ENCODE data around the gene APOM. TPM values are rescaled to one million over a fixed set of nuclear protein-coding genes. Genes with fewer than 3 reads are reported as not detected.

APOM gene
- total RNA-seq, 1 experiment from 2014 or later = 2.5 TPM

DNA sequence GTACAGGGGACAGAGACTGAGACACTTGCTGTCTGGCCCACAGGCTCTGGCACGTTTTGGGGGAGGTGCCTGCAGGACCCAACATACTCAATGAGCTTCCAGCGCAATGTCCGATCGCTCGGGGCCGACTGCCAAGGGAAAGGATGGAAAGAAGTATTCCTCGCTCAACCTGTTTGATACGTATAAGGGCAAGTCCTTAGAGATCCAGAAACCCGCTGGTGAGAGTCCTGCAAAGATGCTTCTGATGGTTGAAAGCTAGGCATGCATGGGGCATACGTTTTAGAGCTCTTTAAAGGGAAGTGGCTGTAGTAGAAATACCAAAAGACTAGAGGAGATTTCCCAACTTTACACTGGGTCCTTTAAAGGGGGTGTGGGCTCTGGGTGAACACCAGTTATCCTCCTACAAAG is 33.0 kb upstream of the APOM start:
- Histone ChIP-seq H3K27ac (ENCODE audit: low read depth, low read length, poor library complexity, severe bottlenecking) (peak overlapping the region; percentile 99), H3K4me1 (ENCODE audit: insufficient read depth, low read length, poor library complexity, severe bottlenecking) (peaks cover 11% of the 10 kb centered on the region), H3K9me3 (ENCODE audit: low read depth, low read length, poor library complexity, severe bottlenecking) (no peaks in the 10 kb centered on the region), H3K27me3 (replicated peaks; ENCODE audit: insufficient read depth, low read depth, low read length, poor library complexity) (no peaks in the 10 kb centered on the region), H3K4me3 (ENCODE audit: low read depth, low read length, poor library complexity, severe bottlenecking) (peak overlapping the region; percentile 76), H3K36me3 (ENCODE audit: insufficient read depth, low read length, poor library complexity, severe bottlenecking) (peaks cover 62% of the 10 kb centered on the region)
- no peak for TF ChIP-seq EZH2 (IDR thresholded peaks at IDR 0.05; ENCODE audit: borderline replicate concordance, low read depth, low read length, poor library complexity, severe bottlenecking)
- TF ChIP-seq, protein P1, sequence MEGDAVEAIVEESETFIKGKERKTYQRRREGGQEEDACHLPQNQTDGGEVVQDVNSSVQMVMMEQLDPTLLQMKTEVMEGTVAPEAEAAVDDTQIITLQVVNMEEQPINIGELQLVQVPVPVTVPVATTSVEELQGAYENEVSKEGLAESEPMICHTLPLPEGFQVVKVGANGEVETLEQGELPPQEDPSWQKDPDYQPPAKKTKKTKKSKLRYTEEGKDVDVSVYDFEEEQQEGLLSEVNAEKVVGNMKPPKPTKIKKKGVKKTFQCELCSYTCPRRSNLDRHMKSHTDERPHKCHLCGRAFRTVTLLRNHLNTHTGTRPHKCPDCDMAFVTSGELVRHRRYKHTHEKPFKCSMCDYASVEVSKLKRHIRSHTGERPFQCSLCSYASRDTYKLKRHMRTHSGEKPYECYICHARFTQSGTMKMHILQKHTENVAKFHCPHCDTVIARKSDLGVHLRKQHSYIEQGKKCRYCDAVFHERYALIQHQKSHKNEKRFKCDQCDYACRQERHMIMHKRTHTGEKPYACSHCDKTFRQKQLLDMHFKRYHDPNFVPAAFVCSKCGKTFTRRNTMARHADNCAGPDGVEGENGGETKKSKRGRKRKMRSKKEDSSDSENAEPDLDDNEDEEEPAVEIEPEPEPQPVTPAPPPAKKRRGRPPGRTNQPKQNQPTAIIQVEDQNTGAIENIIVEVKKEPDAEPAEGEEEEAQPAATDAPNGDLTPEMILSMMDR (conservative IDR thresholded peaks at IDR 0.05; ENCODE audit: low read depth, low read length) = no peak
- ChIA-PET CTCF (no interaction called here), POLR2A (ENCODE audit: low non-redundant PET) (interaction anchor here (0.5 to 0.6 kb wide), 2 partner anchors 13 to 214 kb away, joined by 3 read pairs; no protein-coding TSS in a partner anchor)
- intact Hi-C loops (cut with micrococcal nuclease; ENCODE audit: unreplicated experiment) = loop anchor here (5.0 kb wide), 1 partner anchor 40 kb away; the partner anchor contains the start of genes C6orf47 and GPANK1
- no peak for DNase-seq (ENCODE audit: low spot score)
- BruUV-seq (replicated peaks) = no TSS peak

DNA sequence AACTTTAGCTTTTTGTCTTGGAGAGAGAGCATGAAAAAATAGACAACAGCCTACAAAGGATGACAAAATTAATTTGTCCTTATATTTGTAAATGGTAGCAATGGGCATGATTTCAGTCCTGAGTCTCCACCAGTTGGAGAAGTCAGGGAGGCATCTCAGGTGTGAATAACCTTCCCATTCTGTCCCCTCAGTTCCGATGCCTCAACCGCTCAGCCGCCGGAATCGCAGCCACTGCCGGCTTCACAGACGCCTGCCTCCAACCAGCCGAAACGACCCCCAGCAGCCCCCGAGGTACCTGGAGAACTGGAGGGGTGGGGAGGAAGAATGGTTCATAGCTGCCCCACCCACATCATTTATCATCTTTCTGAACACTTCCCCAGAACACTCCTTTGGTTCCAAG is 31.6 kb upstream of the APOM start:
- Histone ChIP-seq H3K4me1 (ENCODE audit: insufficient read depth, low read length, poor library complexity, severe bottlenecking) (peaks cover 11% of the 10 kb centered on the region), H3K27me3 (replicated peaks; ENCODE audit: insufficient read depth, low read depth, low read length, poor library complexity) (no peaks in the 10 kb centered on the region), H3K36me3 (ENCODE audit: insufficient read depth, low read length, poor library complexity, severe bottlenecking) (peaks cover 76% of the 10 kb centered on the region), H3K9me3 (ENCODE audit: low read depth, low read length, poor library complexity, severe bottlenecking) (no peaks in the 10 kb centered on the region), H3K4me3 (ENCODE audit: low read depth, low read length, poor library complexity, severe bottlenecking) (no peak overlapping the region), H3K27ac (ENCODE audit: low read depth, low read length, poor library complexity, severe bottlenecking) (no peak overlapping the region)
- ChIA-PET CTCF (no interaction called here), POLR2A (ENCODE audit: low non-redundant PET) (no interaction called here)
- BruUV-seq (replicated peaks) = no TSS peak
- DNase-seq (ENCODE audit: low spot score) = no peak
- TF ChIP-seq, protein P1 (conservative IDR thresholded peaks at IDR 0.05; ENCODE audit: low read depth, low read length) = no peak
- no peak for TF ChIP-seq EZH2 (IDR thresholded peaks at IDR 0.05; ENCODE audit: borderline replicate concordance, low read depth, low read length, poor library complexity, severe bottlenecking)
- intact Hi-C loops (cut with micrococcal nuclease; ENCODE audit: unreplicated experiment) = loop anchor here (5.0 kb wide), 1 partner anchor 38 kb away; the partner anchor contains the start of genes C6orf47 and GPANK1

DNA sequence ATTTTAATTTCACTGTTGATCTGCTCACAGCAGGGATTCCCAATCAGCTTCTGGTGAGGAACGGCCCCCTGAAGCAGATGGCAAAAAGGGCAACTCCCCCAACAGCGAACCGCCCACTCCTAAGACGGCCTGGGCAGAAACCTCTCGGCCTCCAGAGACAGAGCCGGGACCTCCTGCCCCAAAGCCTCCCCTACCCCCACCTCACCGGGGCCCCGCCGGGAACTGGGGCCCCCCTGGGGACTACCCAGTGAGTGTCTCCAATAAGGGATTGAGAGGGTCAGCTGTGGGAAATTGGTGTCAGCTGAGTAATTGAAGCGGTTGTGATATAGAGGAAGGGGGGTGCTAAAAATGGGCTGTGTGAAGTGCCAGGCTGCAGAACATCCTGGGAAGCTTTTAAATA is 28.7 kb upstream of the APOM start:
- H3K4me1 ChIP-seq (ENCODE audit: insufficient read depth, low read length, poor library complexity, severe bottlenecking) = peaks cover 11% of the 10 kb centered on the region
- ChIA-PET CTCF (no interaction called here), POLR2A (ENCODE audit: low non-redundant PET) (no interaction called here)
- no peaks in the 10 kb centered on the region for H3K9me3 ChIP-seq (ENCODE audit: low read depth, low read length, poor library complexity, severe bottlenecking)
- TF ChIP-seq EZH2 (IDR thresholded peaks at IDR 0.05; ENCODE audit: borderline replicate concordance, low read depth, low read length, poor library complexity, severe bottlenecking) = no peak
- TF ChIP-seq, protein P1 (conservative IDR thresholded peaks at IDR 0.05; ENCODE audit: low read depth, low read length) = no peak
- H3K27me3 ChIP-seq (replicated peaks; ENCODE audit: insufficient read depth, low read depth, low read length, poor library complexity) = no peaks in the 10 kb centered on the region
- no peak for DNase-seq (ENCODE audit: low spot score)
- no peak overlapping the region for H3K27ac ChIP-seq (ENCODE audit: low read depth, low read length, poor library complexity, severe bottlenecking)
- no TSS peak for BruUV-seq (replicated peaks)
- no peak overlapping the region for H3K4me3 ChIP-seq (ENCODE audit: low read depth, low read length, poor library complexity, severe bottlenecking)
- H3K36me3 ChIP-seq (ENCODE audit: insufficient read depth, low read length, poor library complexity, severe bottlenecking) = peaks cover 100% of the 10 kb centered on the region
- intact Hi-C loops (cut with micrococcal nuclease; ENCODE audit: unreplicated experiment) = no loop called here

All from A673 (cell line).